ENCODE data around the gene FGR.

Gene FGR

DNA sequence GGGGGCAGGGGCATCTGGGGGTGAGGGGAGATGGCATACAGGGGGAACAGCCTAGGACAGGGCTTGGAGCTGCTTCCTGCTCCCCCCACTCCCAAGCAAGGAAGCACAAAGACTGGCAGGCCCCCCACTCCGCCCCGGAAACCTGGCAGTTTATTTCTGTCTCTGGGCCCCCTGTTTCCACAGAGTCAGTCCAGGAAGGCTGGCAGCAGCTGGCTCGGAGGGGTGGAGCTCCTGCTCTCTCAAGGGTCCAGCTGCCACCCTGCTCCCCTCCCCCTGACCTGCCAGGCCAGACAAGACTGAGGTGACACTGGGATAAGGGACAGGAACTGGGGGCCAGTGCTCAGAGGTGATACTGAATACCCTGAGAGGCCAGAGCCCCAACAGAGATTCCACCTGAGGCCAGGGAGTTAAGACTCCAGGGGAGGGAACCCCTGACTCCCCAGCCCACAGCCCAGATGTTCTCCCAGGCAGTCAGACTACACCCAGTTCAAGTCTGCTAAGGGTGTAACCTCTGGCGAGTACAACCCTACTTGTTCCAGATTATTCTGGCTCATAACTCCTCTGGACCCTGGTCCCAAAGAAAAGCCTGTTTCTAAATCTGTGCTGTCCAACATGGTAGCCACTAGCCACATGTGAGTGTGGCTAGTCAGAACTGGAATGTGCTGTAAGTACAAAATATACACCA, 57.3 kb downstream of the FGR start:
- in situ Hi-C loops (cut with MboI; ENCODE audit: low sequenced_read_pairs, unreplicated experiment), result no loop called here
- no peak for DNase-seq (ENCODE audit: low spot score)
- TF ChIP-seq, protein P1, sequence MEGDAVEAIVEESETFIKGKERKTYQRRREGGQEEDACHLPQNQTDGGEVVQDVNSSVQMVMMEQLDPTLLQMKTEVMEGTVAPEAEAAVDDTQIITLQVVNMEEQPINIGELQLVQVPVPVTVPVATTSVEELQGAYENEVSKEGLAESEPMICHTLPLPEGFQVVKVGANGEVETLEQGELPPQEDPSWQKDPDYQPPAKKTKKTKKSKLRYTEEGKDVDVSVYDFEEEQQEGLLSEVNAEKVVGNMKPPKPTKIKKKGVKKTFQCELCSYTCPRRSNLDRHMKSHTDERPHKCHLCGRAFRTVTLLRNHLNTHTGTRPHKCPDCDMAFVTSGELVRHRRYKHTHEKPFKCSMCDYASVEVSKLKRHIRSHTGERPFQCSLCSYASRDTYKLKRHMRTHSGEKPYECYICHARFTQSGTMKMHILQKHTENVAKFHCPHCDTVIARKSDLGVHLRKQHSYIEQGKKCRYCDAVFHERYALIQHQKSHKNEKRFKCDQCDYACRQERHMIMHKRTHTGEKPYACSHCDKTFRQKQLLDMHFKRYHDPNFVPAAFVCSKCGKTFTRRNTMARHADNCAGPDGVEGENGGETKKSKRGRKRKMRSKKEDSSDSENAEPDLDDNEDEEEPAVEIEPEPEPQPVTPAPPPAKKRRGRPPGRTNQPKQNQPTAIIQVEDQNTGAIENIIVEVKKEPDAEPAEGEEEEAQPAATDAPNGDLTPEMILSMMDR (IDR thresholded peaks at IDR 0.05; ENCODE audit: borderline replicate concordance, control extremely low read depth, extremely low read depth, insufficient read depth, missing control alignments), result no peak

DNA sequence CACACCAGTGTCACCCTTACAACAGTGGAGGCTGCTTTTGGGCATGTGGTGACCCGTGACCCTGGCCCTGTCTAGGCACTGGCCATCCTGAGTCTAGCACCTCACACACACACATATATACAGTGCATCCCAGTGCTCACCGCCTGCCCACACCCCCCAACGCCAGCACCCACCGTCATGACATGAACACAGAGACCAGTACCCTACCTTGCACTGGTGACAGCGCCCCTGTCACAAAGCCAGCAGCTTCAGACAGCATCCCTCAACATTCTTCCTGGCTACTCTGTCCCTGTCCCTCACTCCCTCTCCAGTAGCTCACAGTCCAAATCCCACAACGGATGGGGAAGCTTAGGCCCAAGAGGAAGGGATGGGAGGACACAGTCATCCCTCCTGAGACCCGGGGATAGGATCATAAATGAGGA, 58.2 kb downstream of the FGR start:
- in situ Hi-C loops (cut with MboI; ENCODE audit: low sequenced_read_pairs, unreplicated experiment), result no loop called here
- DNase-seq (ENCODE audit: low spot score), result no peak
- TF ChIP-seq, protein P1 (IDR thresholded peaks at IDR 0.05; ENCODE audit: borderline replicate concordance, control extremely low read depth, extremely low read depth, insufficient read depth, missing control alignments), result no peak

- peak; percentile 69 for DNase-seq (ENCODE audit: low spot score)
- TF ChIP-seq, protein P1 (IDR thresholded peaks at IDR 0.05; ENCODE audit: borderline replicate concordance, control extremely low read depth, extremely low read depth, insufficient read depth, missing control alignments), result no peak
- in situ Hi-C loops (cut with MboI; ENCODE audit: low sequenced_read_pairs, unreplicated experiment), result no loop called here
These were observed 59.1 kb downstream of the FGR start for GRCh38 chr1:27575840-27576331.

DNA sequence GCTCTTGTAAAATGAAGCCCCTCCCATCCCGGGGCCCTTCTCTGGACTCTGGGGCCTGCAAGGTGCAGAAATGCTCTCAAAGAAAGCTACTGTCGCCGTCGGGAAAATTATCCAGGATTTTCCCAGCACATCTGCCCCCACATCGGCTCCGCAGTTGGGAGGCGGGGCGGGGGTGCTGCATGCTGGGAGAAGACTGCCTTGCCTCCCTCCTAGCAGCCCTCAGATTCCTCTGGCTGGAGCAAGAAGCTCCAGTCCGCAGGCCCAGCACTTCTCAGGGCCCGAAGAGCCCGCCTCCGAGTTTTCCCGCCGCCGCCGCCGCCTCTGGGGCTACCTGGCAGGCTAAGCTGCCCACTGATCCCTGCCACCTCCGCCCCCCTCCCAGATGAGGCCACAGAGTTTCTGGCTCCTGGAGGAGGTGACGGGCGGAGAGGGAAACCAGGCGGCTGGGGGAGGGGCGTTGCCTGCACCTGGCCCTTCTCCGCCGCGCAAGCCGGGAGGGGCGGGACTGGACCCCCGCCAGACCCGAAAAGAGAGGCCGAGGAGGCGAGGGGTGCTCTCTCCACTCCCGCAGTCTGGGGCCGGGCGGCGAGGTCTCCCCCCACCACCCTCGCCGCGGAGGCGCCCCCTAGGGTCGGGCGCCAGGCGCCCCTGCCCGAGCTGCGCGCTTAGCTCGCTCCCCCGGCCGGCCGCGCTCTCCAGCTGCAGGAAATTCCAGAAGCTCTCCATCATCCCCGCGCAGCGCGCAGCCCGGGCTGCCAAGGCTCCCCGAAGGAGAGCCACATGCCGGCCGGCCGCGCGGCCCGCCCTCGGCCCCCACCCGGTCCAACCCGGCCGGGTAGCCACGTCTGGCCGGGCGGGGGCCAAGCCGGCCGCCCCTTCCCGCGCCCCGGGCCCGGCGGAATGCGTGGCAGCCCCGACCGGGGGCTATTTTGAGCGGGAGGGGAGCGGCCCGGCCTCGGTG, 59.8 kb downstream of the FGR start:
- TF ChIP-seq, protein P1 (IDR thresholded peaks at IDR 0.05; ENCODE audit: borderline replicate concordance, control extremely low read depth, extremely low read depth, insufficient read depth, missing control alignments), result no peak
- in situ Hi-C loops (cut with MboI; ENCODE audit: low sequenced_read_pairs, unreplicated experiment), result no loop called here
- DNase-seq (ENCODE audit: low spot score), result no peak

DNA sequence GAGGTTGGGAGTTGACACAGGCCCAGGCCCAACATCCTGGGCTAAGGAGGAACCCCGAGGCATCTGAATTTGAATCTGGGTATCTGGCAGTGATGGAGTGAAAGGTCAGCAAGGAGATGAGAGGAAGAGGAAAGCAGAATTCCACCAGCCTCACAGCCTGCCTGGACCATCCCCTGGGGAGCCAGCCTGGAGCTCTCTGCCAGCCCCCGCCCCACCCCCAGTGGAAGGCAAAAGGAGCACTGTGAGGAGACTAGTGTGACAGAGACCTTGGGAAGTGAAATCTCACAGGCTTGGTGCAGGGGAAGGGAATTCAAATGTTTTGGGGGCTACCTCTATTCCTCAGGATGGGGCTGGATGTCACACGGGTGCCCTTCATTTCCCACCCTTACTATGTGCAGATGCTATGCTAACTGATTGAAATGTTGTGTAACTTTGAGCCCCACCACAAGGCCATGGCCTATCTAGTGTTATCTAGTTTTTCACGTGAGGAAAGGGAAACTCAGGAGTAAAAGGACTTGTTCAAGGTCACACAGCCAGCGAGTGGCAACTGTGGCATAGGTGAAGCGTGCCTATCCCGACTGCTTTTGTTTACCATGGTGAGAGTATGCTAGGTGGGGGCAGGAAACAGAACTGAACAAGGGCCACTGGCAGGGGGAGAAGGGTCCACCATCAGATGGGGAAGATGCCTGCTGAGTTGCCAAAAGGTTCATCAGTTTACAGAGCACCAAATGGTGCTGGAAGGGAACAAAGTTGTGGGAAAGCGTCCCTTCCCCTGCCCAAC, 60.8 kb downstream of the FGR start:
- DNase-seq (ENCODE audit: low spot score), result no peak
- in situ Hi-C loops (cut with MboI; ENCODE audit: low sequenced_read_pairs, unreplicated experiment), result no loop called here
- TF ChIP-seq, protein P1 (IDR thresholded peaks at IDR 0.05; ENCODE audit: borderline replicate concordance, control extremely low read depth, extremely low read depth, insufficient read depth, missing control alignments), result no peak

Data from GM13976 (cell line).